SK-N-SH treated with all-trans-retinoic acid at 6 μM for 48 hours (cell line): ENCODE results near the gene ZFP28.

Experiments used
- ATAC-seq: fragments of 200-7000 bp; cut with Tn5 transposase; 3 replicates; pipeline ENCODE4 v1.9.1; 2020; ENCODE audit warnings: mild to moderate bottlenecking, moderate library complexity
- ARNTL ChIP-seq: fragments of 450-650 bp; formaldehyde crosslinking; IDR thresholded peaks from 2 replicates; pipeline ENCODE4 v1.5.0; 2020; ENCODE audit warnings: low read depth, mild to moderate bottlenecking, moderate library complexity, borderline replicate concordance
- BACH2 ChIP-seq: fragments of 250-450 bp; sonication (Bioruptor Pico); IDR thresholded peaks from 2 replicates; pipeline ENCODE4 v1.9.0; 2021; ENCODE audit warnings: mild to moderate bottlenecking, borderline replicate concordance
- ESRRG ChIP-seq: fragments of 250-450 bp; sonication (Bioruptor Pico); IDR thresholded peaks from 2 replicates; pipeline ENCODE4 v1.6.1; 2021; ENCODE audit warnings: mild to moderate bottlenecking
- GLIS3 ChIP-seq: fragments of 250-450 bp; sonication (Bioruptor Pico); IDR thresholded peaks from 2 replicates; pipeline ENCODE4 v1.5.0; 2020; ENCODE audit warnings: mild to moderate bottlenecking, moderate library complexity
- ISL1 ChIP-seq: fragments of 250-450 bp; sonication (Bioruptor Pico); IDR thresholded peaks from 2 replicates; pipeline ENCODE4 v2.1.2; 2022; ENCODE audit warnings: mild to moderate bottlenecking, moderate library complexity
- OSR1 ChIP-seq: fragments of 250-450 bp; sonication (Bioruptor Pico); IDR thresholded peaks from 2 replicates; pipeline ENCODE4 v1.8.0; 2022; ENCODE audit warnings: moderate library complexity, mild to moderate bottlenecking, inconsistent platforms
- PPARA ChIP-seq: fragments of 250-450 bp; sonication (Bioruptor Pico); IDR thresholded peaks from 2 replicates; pipeline ENCODE4 v1.5.0; 2020; ENCODE audit warnings: mild to moderate bottlenecking, borderline replicate concordance
- RARB ChIP-seq: fragments of 250-450 bp; sonication (Bioruptor Pico); IDR thresholded peaks from 2 replicates; pipeline ENCODE4 v1.8.0; 2021; ENCODE audit warnings: mild to moderate bottlenecking, moderate library complexity
- SNAI2 ChIP-seq: fragments of 250-450 bp; sonication (Bioruptor Pico); IDR thresholded peaks from 2 replicates; pipeline ENCODE4 v1.5.0; 2020; ENCODE audit warnings: mild to moderate bottlenecking, moderate library complexity
- TCF4 ChIP-seq: fragments of 250-450 bp; sonication (Bioruptor Pico); IDR thresholded peaks from 2 replicates; pipeline ENCODE4 v1.8.0; 2021; ENCODE audit warnings: mild to moderate bottlenecking, moderate library complexity, borderline replicate concordance
- TOX ChIP-seq: fragments of 250-450 bp; sonication (Bioruptor Pico); IDR thresholded peaks from 2 replicates; pipeline ENCODE4 v1.8.0; 2021; ENCODE audit warnings: mild to moderate bottlenecking, moderate library complexity, borderline replicate concordance
- ZC3H10 ChIP-seq: fragments of 250-450 bp; sonication (Bioruptor Pico); IDR thresholded peaks from 2 replicates; pipeline ENCODE4 v1.5.1; 2021; ENCODE audit warnings: mild to moderate bottlenecking, moderate library complexity
- ZFP3 ChIP-seq: fragments of 250-450 bp; sonication (Bioruptor Pico); IDR thresholded peaks from 2 replicates; pipeline ENCODE4 v1.5.0; 2020; ENCODE audit warnings: mild to moderate bottlenecking, moderate library complexity
- ZFP30 ChIP-seq: fragments of 450-650 bp; formaldehyde crosslinking; IDR thresholded peaks from 2 replicates; pipeline ENCODE4 v1.5.0; 2022; ENCODE audit warnings: mild to moderate bottlenecking, moderate library complexity
- ZNF565 ChIP-seq: fragments of 450-650 bp; formaldehyde crosslinking; conservative IDR thresholded peaks from 2 replicates; pipeline ENCODE4 v1.5.0; 2020; ENCODE audit warnings: low read depth, mild to moderate bottlenecking, moderate library complexity
- ZNF70 ChIP-seq: fragments of 450-650 bp; formaldehyde crosslinking; IDR thresholded peaks from 2 replicates; pipeline ENCODE4 v1.5.0; 2020; ENCODE audit warnings: mild to moderate bottlenecking, moderate library complexity
- ZNF8 ChIP-seq: fragments of 450-650 bp; formaldehyde crosslinking; IDR thresholded peaks from 2 replicates; pipeline ENCODE4 v1.5.0; 2020; ENCODE audit warnings: mild to moderate bottlenecking, moderate library complexity
- TF ChIP-seq, protein P1 (sequence below): fragments of 250-450 bp; sonication (Bioruptor Pico); IDR thresholded peaks from 2 replicates; pipeline ENCODE4 v1.5.1; 2021; ENCODE audit warnings: mild to moderate bottlenecking, moderate library complexity
- TF ChIP-seq, protein P2 (sequence below): fragments of 250-450 bp; sonication (Bioruptor Pico); IDR thresholded peaks from 2 replicates; pipeline ENCODE4 v1.5.1; 2020; ENCODE audit warnings: low read depth, mild to moderate bottlenecking, moderate library complexity
- TF ChIP-seq, protein P3 (sequence below): fragments of 250-450 bp; sonication (Bioruptor Pico); IDR thresholded peaks from 2 replicates; pipeline ENCODE4 v1.8.0; 2020; ENCODE audit warnings: mild to moderate bottlenecking, moderate library complexity, borderline replicate concordance
- TF ChIP-seq, protein P4 (sequence below): fragments of 250-450 bp; sonication (Bioruptor Pico); IDR thresholded peaks from 2 replicates; pipeline ENCODE4 v1.5.0; 2020; ENCODE audit warnings: mild to moderate bottlenecking, moderate library complexity

ZFP28 gene

DNA sequence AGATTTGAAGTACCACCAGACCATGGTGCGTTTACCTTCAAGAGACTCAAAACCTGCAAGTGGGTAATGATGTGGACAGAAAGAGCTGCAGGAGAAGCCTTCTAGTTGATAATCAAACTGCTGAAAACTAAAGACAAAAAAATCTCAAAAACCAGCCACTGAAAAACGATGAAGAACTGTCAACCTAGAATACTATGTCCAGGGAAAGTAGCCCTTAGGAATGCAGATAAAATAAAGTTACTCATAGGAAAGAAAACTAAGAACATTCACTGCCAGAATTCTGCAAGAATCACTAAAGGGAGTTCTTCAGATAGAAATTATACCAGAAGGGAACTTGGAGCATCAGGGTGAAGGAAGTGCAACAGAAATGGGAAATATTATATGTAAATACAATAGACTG is 33.8 kb downstream of the ZFP28 start (continued):
- TF ChIP-seq TOX (CRISPR knock-in tag) = no peak
- TF ChIP-seq, protein P1, sequence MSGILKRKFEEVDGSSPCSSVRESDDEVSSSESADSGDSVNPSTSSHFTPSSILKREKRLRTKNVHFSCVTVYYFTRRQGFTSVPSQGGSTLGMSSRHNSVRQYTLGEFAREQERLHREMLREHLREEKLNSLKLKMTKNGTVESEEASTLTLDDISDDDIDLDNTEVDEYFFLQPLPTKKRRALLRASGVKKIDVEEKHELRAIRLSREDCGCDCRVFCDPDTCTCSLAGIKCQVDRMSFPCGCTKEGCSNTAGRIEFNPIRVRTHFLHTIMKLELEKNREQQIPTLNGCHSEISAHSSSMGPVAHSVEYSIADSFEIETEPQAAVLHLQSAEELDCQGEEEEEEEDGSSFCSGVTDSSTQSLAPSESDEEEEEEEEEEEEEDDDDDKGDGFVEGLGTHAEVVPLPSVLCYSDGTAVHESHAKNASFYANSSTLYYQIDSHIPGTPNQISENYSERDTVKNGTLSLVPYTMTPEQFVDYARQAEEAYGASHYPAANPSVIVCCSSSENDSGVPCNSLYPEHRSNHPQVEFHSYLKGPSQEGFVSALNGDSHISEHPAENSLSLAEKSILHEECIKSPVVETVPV = no peak
- no peak for TF ChIP-seq GLIS3 (CRISPR knock-in tag)
- TF ChIP-seq ZFP3 (CRISPR knock-in tag) = no peak
- TF ChIP-seq PPARA (CRISPR knock-in tag) = no peak
- TF ChIP-seq ARNTL (CRISPR knock-in tag) = no peak
- TF ChIP-seq RARB (CRISPR knock-in tag) = no peak
- TF ChIP-seq, all 23 proteins: peak for 0

DNA sequence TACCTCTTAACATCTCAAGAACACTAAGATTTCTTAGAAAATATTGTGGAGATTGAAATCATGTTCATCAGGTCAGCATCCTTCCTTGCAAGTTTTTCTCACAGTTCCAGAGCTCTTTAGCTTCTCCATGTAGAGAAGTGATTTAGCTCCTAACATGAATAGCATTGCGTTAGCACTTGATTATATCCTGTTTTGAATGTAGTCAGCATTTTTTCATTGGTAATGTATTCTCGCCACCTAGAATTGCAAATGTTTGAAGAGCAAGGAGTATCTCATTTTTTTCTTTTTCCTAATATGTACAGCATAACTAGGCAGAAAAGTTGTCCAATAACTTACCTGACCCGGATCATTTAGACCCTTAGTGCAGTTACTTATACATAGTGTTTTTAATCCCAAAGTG is 35.2 kb downstream of the ZFP28 start:
- TF ChIP-seq TCF4 (CRISPR knock-in tag) (no peak), ARNTL (CRISPR knock-in tag) (no peak), TOX (CRISPR knock-in tag) (no peak), ZNF565 (CRISPR knock-in tag) (no peak), GLIS3 (CRISPR knock-in tag) (no peak), ZC3H10 (CRISPR knock-in tag) (no peak), OSR1 (no peak), ESRRG (no peak), ZFP3 (CRISPR knock-in tag) (no peak), ZFP30 (no peak), RARB (CRISPR knock-in tag) (no peak), BACH2 (CRISPR knock-in tag) (no peak)
- ATAC-seq = no peak

DNA sequence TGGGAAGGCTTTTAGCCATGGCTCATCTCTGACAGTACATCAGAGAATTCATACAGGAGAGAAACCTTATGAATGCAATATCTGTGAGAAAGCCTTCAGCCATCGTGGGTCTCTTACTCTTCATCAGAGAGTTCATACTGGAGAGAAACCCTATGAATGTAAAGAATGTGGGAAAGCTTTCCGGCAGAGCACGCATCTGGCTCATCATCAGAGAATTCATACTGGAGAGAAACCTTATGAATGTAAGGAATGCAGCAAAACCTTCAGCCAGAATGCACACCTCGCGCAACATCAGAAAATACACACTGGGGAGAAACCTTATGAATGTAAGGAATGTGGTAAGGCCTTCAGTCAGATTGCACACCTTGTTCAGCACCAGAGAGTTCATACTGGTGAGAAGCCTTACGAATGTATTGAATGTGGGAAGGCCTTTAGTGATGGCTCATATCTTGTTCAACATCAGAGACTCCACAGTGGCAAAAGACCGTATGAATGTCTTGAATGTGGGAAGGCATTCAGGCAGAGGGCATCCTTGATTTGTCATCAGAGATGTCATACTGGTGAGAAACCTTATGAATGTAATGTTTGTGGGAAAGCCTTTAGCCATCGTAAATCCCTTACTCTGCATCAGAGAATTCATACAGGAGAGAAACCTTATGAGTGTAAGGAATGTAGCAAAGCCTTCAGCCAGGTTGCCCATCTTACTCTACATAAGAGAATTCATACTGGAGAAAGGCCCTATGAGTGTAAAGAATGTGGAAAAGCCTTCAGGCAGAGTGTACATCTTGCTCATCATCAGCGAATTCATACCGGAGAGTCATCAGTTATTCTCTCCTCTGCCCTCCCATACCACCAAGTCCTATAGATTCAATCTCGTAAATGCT is 39.2 kb downstream of the ZFP28 start:
- ATAC-seq = no peak
- TF ChIP-seq ZNF8 (no peak), ZC3H10 (CRISPR knock-in tag) (no peak), ZFP3 (CRISPR knock-in tag) (no peak), ZNF70 (CRISPR knock-in tag) (no peak), ZNF565 (CRISPR knock-in tag) (no peak), ZFP30 (no peak), TOX (CRISPR knock-in tag) (no peak), TCF4 (CRISPR knock-in tag) (no peak), SNAI2 (CRISPR knock-in tag) (no peak), BACH2 (CRISPR knock-in tag) (no peak), RARB (CRISPR knock-in tag) (no peak)
- TF ChIP-seq, protein P2, sequence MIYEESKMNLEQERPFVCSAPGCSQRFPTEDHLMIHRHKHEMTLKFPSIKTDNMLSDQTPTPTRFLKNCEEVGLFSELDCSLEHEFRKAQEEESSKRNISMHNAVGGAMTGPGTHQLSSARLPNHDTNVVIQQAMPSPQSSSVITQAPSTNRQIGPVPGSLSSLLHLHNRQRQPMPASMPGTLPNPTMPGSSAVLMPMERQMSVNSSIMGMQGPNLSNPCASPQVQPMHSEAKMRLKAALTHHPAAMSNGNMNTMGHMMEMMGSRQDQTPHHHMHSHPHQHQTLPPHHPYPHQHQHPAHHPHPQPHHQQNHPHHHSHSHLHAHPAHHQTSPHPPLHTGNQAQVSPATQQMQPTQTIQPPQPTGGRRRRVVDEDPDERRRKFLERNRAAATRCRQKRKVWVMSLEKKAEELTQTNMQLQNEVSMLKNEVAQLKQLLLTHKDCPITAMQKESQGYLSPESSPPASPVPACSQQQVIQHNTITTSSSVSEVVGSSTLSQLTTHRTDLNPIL (CRISPR knock-in tag) = no peak
- TF ChIP-seq, protein P1 = no peak
- TF ChIP-seq, all 23 proteins: peak for 0

DNA sequence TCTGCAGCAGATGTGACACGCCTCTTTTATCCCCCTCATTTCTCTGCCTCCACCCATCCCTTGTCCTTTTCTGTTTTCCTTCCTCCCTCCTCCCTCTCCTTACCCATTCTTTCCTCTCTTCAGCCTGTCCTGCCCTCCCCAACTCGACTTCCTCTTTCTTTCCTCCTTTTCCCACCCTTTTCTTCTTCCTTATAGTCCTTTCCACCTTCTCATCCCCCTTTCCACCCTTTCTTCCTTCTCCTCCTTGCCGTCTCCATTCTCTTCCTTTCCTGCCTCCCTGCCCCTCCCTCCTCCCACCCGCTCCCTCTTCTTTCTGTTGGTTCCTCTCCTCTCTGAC is 55.7 kb downstream of the ZFP28 start:
- TF ChIP-seq ZNF70 (CRISPR knock-in tag) = no peak
- no peak for TF ChIP-seq BACH2 (CRISPR knock-in tag)
- TF ChIP-seq, protein P3, sequence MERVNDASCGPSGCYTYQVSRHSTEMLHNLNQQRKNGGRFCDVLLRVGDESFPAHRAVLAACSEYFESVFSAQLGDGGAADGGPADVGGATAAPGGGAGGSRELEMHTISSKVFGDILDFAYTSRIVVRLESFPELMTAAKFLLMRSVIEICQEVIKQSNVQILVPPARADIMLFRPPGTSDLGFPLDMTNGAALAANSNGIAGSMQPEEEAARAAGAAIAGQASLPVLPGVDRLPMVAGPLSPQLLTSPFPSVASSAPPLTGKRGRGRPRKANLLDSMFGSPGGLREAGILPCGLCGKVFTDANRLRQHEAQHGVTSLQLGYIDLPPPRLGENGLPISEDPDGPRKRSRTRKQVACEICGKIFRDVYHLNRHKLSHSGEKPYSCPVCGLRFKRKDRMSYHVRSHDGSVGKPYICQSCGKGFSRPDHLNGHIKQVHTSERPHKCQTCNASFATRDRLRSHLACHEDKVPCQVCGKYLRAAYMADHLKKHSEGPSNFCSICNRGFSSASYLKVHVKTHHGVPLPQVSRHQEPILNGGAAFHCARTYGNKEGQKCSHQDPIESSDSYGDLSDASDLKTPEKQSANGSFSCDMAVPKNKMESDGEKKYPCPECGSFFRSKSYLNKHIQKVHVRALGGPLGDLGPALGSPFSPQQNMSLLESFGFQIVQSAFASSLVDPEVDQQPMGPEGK (CRISPR knock-in tag) = no peak
- TF ChIP-seq, protein P2 (CRISPR knock-in tag) = no peak
- TF ChIP-seq TOX (CRISPR knock-in tag) = no peak
- TF ChIP-seq TCF4 (CRISPR knock-in tag) = no peak
- no peak for TF ChIP-seq ISL1 (CRISPR knock-in tag)
- no peak for TF ChIP-seq ZFP30
- TF ChIP-seq ZNF8 = no peak
- TF ChIP-seq, protein P4, sequence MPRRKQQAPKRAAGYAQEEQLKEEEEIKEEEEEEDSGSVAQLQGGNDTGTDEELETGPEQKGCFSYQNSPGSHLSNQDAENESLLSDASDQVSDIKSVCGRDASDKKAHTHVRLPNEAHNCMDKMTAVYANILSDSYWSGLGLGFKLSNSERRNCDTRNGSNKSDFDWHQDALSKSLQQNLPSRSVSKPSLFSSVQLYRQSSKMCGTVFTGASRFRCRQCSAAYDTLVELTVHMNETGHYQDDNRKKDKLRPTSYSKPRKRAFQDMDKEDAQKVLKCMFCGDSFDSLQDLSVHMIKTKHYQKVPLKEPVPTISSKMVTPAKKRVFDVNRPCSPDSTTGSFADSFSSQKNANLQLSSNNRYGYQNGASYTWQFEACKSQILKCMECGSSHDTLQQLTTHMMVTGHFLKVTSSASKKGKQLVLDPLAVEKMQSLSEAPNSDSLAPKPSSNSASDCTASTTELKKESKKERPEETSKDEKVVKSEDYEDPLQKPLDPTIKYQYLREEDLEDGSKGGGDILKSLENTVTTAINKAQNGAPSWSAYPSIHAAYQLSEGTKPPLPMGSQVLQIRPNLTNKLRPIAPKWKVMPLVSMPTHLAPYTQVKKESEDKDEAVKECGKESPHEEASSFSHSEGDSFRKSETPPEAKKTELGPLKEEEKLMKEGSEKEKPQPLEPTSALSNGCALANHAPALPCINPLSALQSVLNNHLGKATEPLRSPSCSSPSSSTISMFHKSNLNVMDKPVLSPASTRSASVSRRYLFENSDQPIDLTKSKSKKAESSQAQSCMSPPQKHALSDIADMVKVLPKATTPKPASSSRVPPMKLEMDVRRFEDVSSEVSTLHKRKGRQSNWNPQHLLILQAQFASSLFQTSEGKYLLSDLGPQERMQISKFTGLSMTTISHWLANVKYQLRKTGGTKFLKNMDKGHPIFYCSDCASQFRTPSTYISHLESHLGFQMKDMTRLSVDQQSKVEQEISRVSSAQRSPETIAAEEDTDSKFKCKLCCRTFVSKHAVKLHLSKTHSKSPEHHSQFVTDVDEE (CRISPR knock-in tag) = no peak
- no peak for TF ChIP-seq ZC3H10 (CRISPR knock-in tag)
- no peak for ATAC-seq
